ENCODE data around the gene ANAPC13. TPM values are rescaled to one million over a fixed set of nuclear protein-coding genes. Genes with fewer than 3 reads are reported as not detected.
A peak's percentile ranks its signal among the peaks of the same experiment; 100 is the strongest.

Gene ANAPC13, protein sequence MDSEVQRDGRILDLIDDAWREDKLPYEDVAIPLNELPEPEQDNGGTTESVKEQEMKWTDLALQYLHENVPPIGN
- 55.3 TPM for total RNA-seq
- 160 TPM for polyA plus RNA-seq (ENCODE audit: insufficient read depth, low read depth, low replicate concordance)
- long read RNA-seq, donor 1, transcript ANAPC13-201 (3 exons, 1,209 nt), result major isoform, 36 of 77 reads
- long read RNA-seq, donor 1, transcript ANAPC13-203 (2 exons, 686 nt), result minor isoform, 10 of 77 reads
- long read RNA-seq, donor 1, transcript ANAPC13-204 (3 exons, 1,840 nt), result minor isoform, 15 of 77 reads
- long read RNA-seq, donor 1, partial matches to known transcripts, result 15 of 77 reads
- long read RNA-seq, donor 1, other reads (novel, unspliced or antisense), result 0 of 77 reads
- long read RNA-seq, donor 2, transcript ANAPC13-201 (3 exons, 1,209 nt), result major isoform, 32 of 71 reads
- long read RNA-seq, donor 2, transcript ANAPC13-203 (2 exons, 686 nt), result minor isoform, 6 of 71 reads
- long read RNA-seq, donor 2, transcript ANAPC13-204 (3 exons, 1,840 nt), result minor isoform, 29 of 71 reads
- long read RNA-seq, donor 2, partial matches to known transcripts, result 0 of 71 reads
- long read RNA-seq, donor 2, other reads (novel, unspliced or antisense), result 0 of 71 reads
- long read RNA-seq, donor 3, transcript ANAPC13-204 (3 exons, 1,840 nt), result minor isoform, 35 of 96 reads
- long read RNA-seq, donor 3, transcript ANAPC13-201 (3 exons, 1,209 nt), result major isoform, 42 of 96 reads
- long read RNA-seq, donor 3, transcript ANAPC13-203 (2 exons, 686 nt), result minor isoform, 12 of 96 reads
- long read RNA-seq, donor 3, partial matches to known transcripts, result 0 of 96 reads
- long read RNA-seq, donor 3, other reads (novel, unspliced or antisense), result 0 of 96 reads
- long read RNA-seq, donor 4, transcript ANAPC13-201 (3 exons, 1,209 nt), result major isoform, 27 of 59 reads
- long read RNA-seq, donor 4, transcript ANAPC13-204 (3 exons, 1,840 nt), result minor isoform, 18 of 59 reads
- long read RNA-seq, donor 4, transcript ANAPC13-203 (2 exons, 686 nt), result minor isoform, 5 of 59 reads
- long read RNA-seq, donor 4, partial matches to known transcripts, result 8 of 59 reads
- long read RNA-seq, donor 4, other reads (novel, unspliced or antisense), result 0 of 59 reads
- long read RNA-seq, donor 5, partial matches to known transcripts, result 0 of 3 reads
- long read RNA-seq, donor 5, other reads (novel, unspliced or antisense), result 0 of 3 reads
- long read RNA-seq, donor 6, transcript ANAPC13-204 (3 exons, 1,840 nt), result minor isoform, 57 of 159 reads
- long read RNA-seq, donor 6, transcript ANAPC13-201 (3 exons, 1,209 nt), result major isoform, 73 of 159 reads
- long read RNA-seq, donor 6, transcript ANAPC13-203 (2 exons, 686 nt), result minor isoform, 26 of 159 reads
- long read RNA-seq, donor 6, partial matches to known transcripts, result 0 of 159 reads
- long read RNA-seq, donor 6, other reads (novel, unspliced or antisense), result 0 of 159 reads
- long read RNA-seq, donor 7, transcript ANAPC13-201 (3 exons, 1,209 nt), result major isoform, 24 of 46 reads
- long read RNA-seq, donor 7, transcript ANAPC13-204 (3 exons, 1,840 nt), result minor isoform, 19 of 46 reads
- long read RNA-seq, donor 7, partial matches to known transcripts, result 0 of 46 reads
- long read RNA-seq, donor 7, other reads (novel, unspliced or antisense), result 2 of 46 reads
- long read RNA-seq, donor 8, transcript ANAPC13-201 (3 exons, 1,209 nt), result major isoform, 48 of 79 reads
- long read RNA-seq, donor 8, transcript ANAPC13-203 (2 exons, 686 nt), result minor isoform, 8 of 79 reads
- long read RNA-seq, donor 8, transcript ANAPC13-204 (3 exons, 1,840 nt), result minor isoform, 22 of 79 reads
- long read RNA-seq, donor 8, partial matches to known transcripts, result 0 of 79 reads
- long read RNA-seq, donor 8, other reads (novel, unspliced or antisense), result 0 of 79 reads
- long read RNA-seq, donor 9, transcript ANAPC13-204 (3 exons, 1,840 nt), result minor isoform, 8 of 32 reads
- long read RNA-seq, donor 9, transcript ANAPC13-201 (3 exons, 1,209 nt), result major isoform, 21 of 32 reads
- long read RNA-seq, donor 9, partial matches to known transcripts, result 0 of 32 reads
- long read RNA-seq, donor 9, other reads (novel, unspliced or antisense), result 0 of 32 reads
- long read RNA-seq, donor 10, transcript ANAPC13-204 (3 exons, 1,840 nt), result major isoform, 17 of 53 reads
- long read RNA-seq, donor 10, transcript ANAPC13-203 (2 exons, 686 nt), result minor isoform, 13 of 53 reads
- long read RNA-seq, donor 10, transcript ANAPC13-201 (3 exons, 1,209 nt), result minor isoform, 16 of 53 reads
- long read RNA-seq, donor 10, partial matches to known transcripts, result 5 of 53 reads
- long read RNA-seq, donor 10, other reads (novel, unspliced or antisense), result 0 of 53 reads

GRCh38 chr3:134485718-134486576 lies at the start of gene ANAPC13, which contains the start of gene CEP63:
TSS of gene ANAPC13 (minus strand) at chr3:134485985. CDS start at chr3:134482904, 3,081 bp downstream.
TSS of gene CEP63 (plus strand) at chr3:134486057. CDS start at chr3:134495321, 9,264 bp downstream.
- FAIRE-seq (no peak), DNase-seq (peak; percentile 98 to 100 (median 99))
- Histone ChIP-seq H3K36me3 (ENCODE audit: control insufficient read depth in 2 of 3, insufficient read depth in 3 of 3, low read length in 3 of 3) (peaks cover 6 to 16% (median 7%) of the 10 kb centered on the region in 3 donors), H3K27ac (ENCODE audit: low read depth in 2 of 2, low read length in 2 of 2) (peak within 1 kb of the TSS; percentile 83 to 97), H3K27me3 (ENCODE audit: control insufficient read depth, insufficient read depth, low read length) (no peaks in the 10 kb centered on the region), H3K4me3 (ENCODE audit: low read length in 3 of 3) (peak within 1 kb of the TSS; percentile 88 to 98 (median 98)), H3K9ac (ENCODE audit: low read length in 3 of 3) (peak within 1 kb of the TSS; percentile 68 to 98 (median 85)), H3K4me1 (ENCODE audit: control insufficient read depth in 2 of 3, insufficient read depth in 2 of 3, low read depth in 1 of 3, low read length in 3 of 3) (peaks cover 5 to 8% (median 7%) of the 10 kb centered on the region in 3 donors), H3K9me3 (ENCODE audit: control insufficient read depth in 2 of 3, insufficient read depth in 1 of 3, low read length in 3 of 3) (no peaks in the 10 kb centered on the region)
- no peak for TF ChIP-seq CTCF (IDR thresholded peaks at IDR 0.05; ENCODE audit: borderline replicate concordance, extremely low read depth, insufficient read depth)
- intact Hi-C loops (cut with DNase I), result no loop called here

- Histone ChIP-seq H3K4me3 (ENCODE audit: low read length in 3 of 3) (no peak overlapping the region), H3K27me3 (ENCODE audit: control insufficient read depth, insufficient read depth, low read length) (no peaks in the 10 kb centered on the region), H3K9ac (ENCODE audit: low read length in 3 of 3) (no peak overlapping the region), H3K36me3 (ENCODE audit: control insufficient read depth in 2 of 3, insufficient read depth in 3 of 3, low read length in 3 of 3) (peaks cover 0 to 12% (median 7%) of the 10 kb centered on the region in 3 donors), H3K4me1 (ENCODE audit: control insufficient read depth in 2 of 3, insufficient read depth in 2 of 3, low read depth in 1 of 3, low read length in 3 of 3) (no peaks in the 10 kb centered on the region), H3K9me3 (ENCODE audit: control insufficient read depth in 2 of 3, insufficient read depth in 1 of 3, low read length in 3 of 3) (no peaks in the 10 kb centered on the region), H3K27ac (ENCODE audit: low read depth in 2 of 2, low read length in 2 of 2) (no peak overlapping the region)
- no peak for FAIRE-seq
- DNase-seq, result no peak
- no peak for TF ChIP-seq CTCF (IDR thresholded peaks at IDR 0.05; ENCODE audit: borderline replicate concordance, extremely low read depth, insufficient read depth)
- intact Hi-C loops (cut with DNase I), result no loop called here
Observed at GRCh38 chr3:134535186-134535970, 49.6 kb upstream of the ANAPC13 start.

Measured in kidney (tissue), 22 donors.